Activated CD8-positive, alpha-beta memory T cell treated with anti-CD3 and anti-CD28 coated beads for 24 hours (primary cell): ENCODE measurements around the gene HLX.

Source experiments
- DNase-seq: peaks from one replicate; pipeline ENCODE4 v3.0.0-alpha.2; 2020

The HLX gene

GRCh38 chr1:220901881-220902280 lies 22.6 kb downstream of the HLX start:
- no peak for DNase-seq

- no peak for DNase-seq
Measured at GRCh38 chr1:220902916-220903315, 23.7 kb downstream of the HLX start.

- DNase-seq, result no peak
Measured at GRCh38 chr1:220904876-220905275, 25.6 kb downstream of the HLX start.

GRCh38 chr1:220905650-220906560 lies 26.7 kb downstream of the HLX start:
- no peak for DNase-seq

GRCh38 chr1:220906561-220907334 lies 27.5 kb downstream of the HLX start:
- DNase-seq, result no peak

GRCh38 chr1:220908757-220909156 lies 29.5 kb downstream of the HLX start:
- no peak for DNase-seq

GRCh38 chr1:220910021-220910420 lies 30.8 kb downstream of the HLX start:
- no peak for DNase-seq

- DNase-seq, result no peak
Measured at GRCh38 chr1:220914283-220915116, 35.3 kb downstream of the HLX start.

GRCh38 chr1:220915117-220915440 lies 35.8 kb downstream of the HLX start:
- no peak for DNase-seq

GRCh38 chr1:220915954-220916353 lies 36.7 kb downstream of the HLX start:
- DNase-seq, result no peak

GRCh38 chr1:220917101-220917500 lies 37.9 kb downstream of the HLX start:
- DNase-seq, result no peak

- DNase-seq, result no peak
Measured at GRCh38 chr1:220917535-220918209, 38.4 kb downstream of the HLX start.

GRCh38 chr1:220918285-220918951 lies 39.2 kb downstream of the HLX start:
- no peak for DNase-seq

GRCh38 chr1:220920967-220921366 lies 41.7 kb downstream of the HLX start:
- no peak for DNase-seq

- no peak for DNase-seq
Measured at GRCh38 chr1:220921498-220921897, 42.3 kb downstream of the HLX start.

- DNase-seq, result no peak
Measured at GRCh38 chr1:220921971-220922635, 42.9 kb downstream of the HLX start.

GRCh38 chr1:220922951-220923350 lies 43.7 kb downstream of the HLX start:
- no peak for DNase-seq

- no peak for DNase-seq
Measured at GRCh38 chr1:220924331-220924970, 45.2 kb downstream of the HLX start.

- DNase-seq, result no peak
Measured at GRCh38 chr1:220925707-220926106, 46.5 kb downstream of the HLX start.

GRCh38 chr1:220926146-220926545 lies 46.9 kb downstream of the HLX start:
- no peak for DNase-seq

- no peak for DNase-seq
Measured at GRCh38 chr1:220927442-220927841, 48.2 kb downstream of the HLX start.
